PC-3 (cell line): Measurements from ENCODE around the gene SEMA3A. TPM values are rescaled to one million over a fixed set of nuclear protein-coding genes. Genes with fewer than 3 reads are reported as not detected.

ENCODE experiments used
- ATAC-seq: fragments of 200-7000 bp; cut with Tn5 transposase; 2 replicates; pipeline ENCODE4 v1.9.1; 2020; ENCODE audit warnings: mild to moderate bottlenecking, moderate library complexity
- BruUV-seq: library from RNA; stranded (reverse); fragments of 400-500 nt; replicated peaks from 2 replicates; lab custom pipeline; 2021; lab: Mats Ljungman, UMichigan
- CTCF ChIA-PET: fragments of 300-600 bp; sonication (Branson Sonifier 250); formaldehyde crosslinking; loops from one replicate; lab custom pipeline; 2022; ENCODE audit warnings: antibody characterized with exemption; lab: Charles Lee
- POLR2A ChIA-PET: fragments of 300-600 bp; sonication (Branson Sonifier 250); formaldehyde crosslinking; loops from one replicate; lab custom pipeline; 2022; ENCODE audit warnings: antibody characterized with exemption; ENCODE audit not compliant: unreplicated experiment; lab: Charles Lee
- DNase-seq: peaks from one replicate; pipeline ENCODE4 v3.0.0-alpha.2; 2015
- H2AFZ ChIP-seq: fragments of 300-600 bp; sonication (generic); 2 replicates; pipeline ENCODE4 v1.6.0; 2016; ENCODE audit warnings: antibody characterized with exemption, low read length
- H3F3A ChIP-seq: fragments of 300-600 bp; sonication (generic); one replicate; pipeline ENCODE4 v1.6.0; 2017; ENCODE audit warnings: antibody characterized with exemption, low read length, control low read depth, mild to moderate bottlenecking; ENCODE audit not compliant: unreplicated experiment
- H3K27ac ChIP-seq: fragments of 300-600 bp; sonication (generic); 2 replicates; pipeline ENCODE4 v1.5.1; 2016; ENCODE audit warnings: mild to moderate bottlenecking, low read length
- H3K27me3 ChIP-seq: fragments of 300-600 bp; sonication (generic); 2 replicates; pipeline ENCODE4 v1.6.1; 2016; ENCODE audit warnings: low read length, mixed read lengths
- H3K36me3 ChIP-seq: fragments of 300-600 bp; sonication (generic); 2 replicates; pipeline ENCODE4 v1.6.1; 2016; ENCODE audit warnings: low read depth, mixed run types, low read length, mixed read lengths
- H3K4me1 ChIP-seq: fragments of 300-600 bp; sonication (generic); 2 replicates; pipeline ENCODE4 v1.5.1; 2016; ENCODE audit warnings: low read length; ENCODE audit not compliant: insufficient read depth
- H3K4me2 ChIP-seq: fragments of 300-600 bp; sonication (generic); 2 replicates; pipeline ENCODE4 v1.6.0; 2016; ENCODE audit warnings: low read length
- H3K4me3 ChIP-seq: fragments of 300-600 bp; sonication (generic); 2 replicates; pipeline ENCODE4 v1.5.1; 2016; ENCODE audit warnings: mild to moderate bottlenecking, low read length, mixed read lengths
- H3K79me2 ChIP-seq: fragments of 300-600 bp; sonication (generic); 2 replicates; pipeline ENCODE4 v1.6.1; 2017; ENCODE audit warnings: low read length, mixed read lengths
- H3K9ac ChIP-seq: fragments of 300-600 bp; sonication (generic); 2 replicates; pipeline ENCODE4 v1.6.0; 2016; ENCODE audit warnings: mild to moderate bottlenecking, low read length
- H3K9me2 ChIP-seq: fragments of 300-600 bp; sonication (generic); replicated peaks from 2 replicates; pipeline ENCODE4 v1.6.1; 2016; ENCODE audit warnings: mixed run types, low read length, mixed read lengths
- H3K9me3 ChIP-seq: fragments of 300-600 bp; sonication (generic); 2 replicates; pipeline ENCODE4 v1.6.1; 2016; ENCODE audit warnings: low read length, mixed read lengths
- H4K20me1 ChIP-seq: fragments of 300-600 bp; sonication (generic); 2 replicates; pipeline ENCODE4 v1.6.1; 2016; ENCODE audit warnings: low read length, mixed read lengths
- CTCF ChIP-seq: fragments of 300-600 bp; sonication (generic); conservative IDR thresholded peaks from 2 replicates; pipeline ENCODE4 v1.5.1; 2017; ENCODE audit warnings: antibody characterized with exemption, low read depth, mild to moderate bottlenecking, low read length
- EZH2 ChIP-seq: fragments of 300-600 bp; sonication (generic); IDR thresholded peaks from one replicate; pipeline ENCODE4 v1.6.1; 2017; ENCODE audit warnings: antibody characterized with exemption, mild to moderate bottlenecking, low read length; ENCODE audit not compliant: unreplicated experiment
- EZH2phosphoT487 ChIP-seq: fragments of 300-600 bp; sonication (generic); IDR thresholded peaks from 2 replicates; pipeline ENCODE4 v1.6.1; 2018; ENCODE audit warnings: mild to moderate bottlenecking, antibody characterized with exemption, low read length, borderline replicate concordance
- intact Hi-C: fragments of 100-400 bp; cut with micrococcal nuclease; formaldehyde crosslinking; loops from 2 replicates; pipeline ENCODE4 v1.9.0; 2023
- total RNA-seq: library from RNA; depleted of rRNA; stranded (reverse); fragments of >200 nt; gene quantifications from 2 replicates; pipeline ENCODE4 v1.2.3, GENCODE V29; 2014

SEMA3A gene
- total RNA-seq, 1 experiment from 2014 or later = 16.9 TPM

GRCh38 chr7:84228526-84228925, 33.9 kb upstream of the SEMA3A start:
- Histone ChIP-seq H4K20me1 (no peaks in the 10 kb centered on the region), H3K9me3 (no peaks in the 10 kb centered on the region), H2AFZ (no peak overlapping the region), H3K36me3 (no peaks in the 10 kb centered on the region), H3K79me2 (no peaks in the 10 kb centered on the region), H3K9ac (no peak overlapping the region), H3K9me2 (no peaks in the 10 kb centered on the region), H3F3A (no peaks in the 10 kb centered on the region), H3K27me3 (no peaks in the 10 kb centered on the region), H3K4me3 (no peak overlapping the region), H3K4me1 (0 out of 2 replicates have a peak, but pooled peaks cover 5% of the 10 kb centered on the region), H3K27ac (no peak overlapping the region), H3K4me2 (no peak overlapping the region)
- no peak for ATAC-seq
- CTCF ChIA-PET = no interaction called here
- no peak for TF ChIP-seq CTCF
- TF ChIP-seq EZH2 = no peak
- no peak for TF ChIP-seq EZH2phosphoT487
- DNase-seq = no peak
- POLR2A ChIA-PET = no interaction called here
- intact Hi-C loops = no loop called here
- no TSS peak for BruUV-seq

DNA sequence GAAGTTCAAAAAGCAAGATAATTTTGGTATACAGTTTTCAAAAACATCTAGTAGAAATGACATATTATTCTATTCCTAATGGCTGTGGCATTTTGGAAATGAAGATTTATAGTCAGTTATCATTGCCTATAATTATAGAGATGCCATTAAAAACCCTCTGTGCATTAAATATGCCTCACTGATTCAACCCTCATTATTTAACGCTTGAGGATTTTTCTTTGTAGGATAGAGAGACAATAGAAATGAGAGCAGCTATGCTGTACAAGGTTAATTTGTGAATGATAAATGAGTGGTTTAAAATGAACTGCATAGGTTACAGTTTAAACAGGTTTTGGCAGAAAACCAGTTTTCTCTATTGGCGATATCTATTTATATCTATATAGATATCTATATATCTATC, 32.2 kb upstream of the SEMA3A start:
- no peaks in the 10 kb centered on the region for H3F3A ChIP-seq
- H3K36me3 ChIP-seq = no peaks in the 10 kb centered on the region
- H3K4me2 ChIP-seq = no peak overlapping the region
- H3K27ac ChIP-seq = no peak overlapping the region
- H3K9me2 ChIP-seq = no peaks in the 10 kb centered on the region
- H3K9ac ChIP-seq = no peak overlapping the region
- no peaks in the 10 kb centered on the region for H3K79me2 ChIP-seq
- no peak overlapping the region for H2AFZ ChIP-seq
- no peaks in the 10 kb centered on the region for H3K4me1 ChIP-seq
- ATAC-seq (no peak), DNase-seq (no peak)
- H3K4me3 ChIP-seq = no peak overlapping the region
- BruUV-seq = no TSS peak
- ChIA-PET POLR2A (no interaction called here), CTCF (no interaction called here)
- intact Hi-C loops = no loop called here
- H3K9me3 ChIP-seq = no peaks in the 10 kb centered on the region
- no peak for TF ChIP-seq CTCF
- H3K27me3 ChIP-seq = no peaks in the 10 kb centered on the region
- H4K20me1 ChIP-seq = no peaks in the 10 kb centered on the region

- ATAC-seq (no peak), DNase-seq (no peak)
- Histone ChIP-seq H3K4me1 (peaks cover 6% of the 10 kb centered on the region), H3K9me3 (0 out of 2 replicates have a peak, but pooled peaks cover 10% of the 10 kb centered on the region), H3K4me3 (no peak overlapping the region), H2AFZ (no peak overlapping the region), H3K9ac (no peak overlapping the region), H3K9me2 (no peaks in the 10 kb centered on the region), H3K36me3 (peaks cover 11% of the 10 kb centered on the region; the same call in 1 of the 2 replicates), H3K27ac (no peak overlapping the region), H3K79me2 (no peaks in the 10 kb centered on the region), H3F3A (no peaks in the 10 kb centered on the region), H3K27me3 (no peaks in the 10 kb centered on the region), H4K20me1 (no peaks in the 10 kb centered on the region), H3K4me2 (no peak overlapping the region)
- no TSS peak for BruUV-seq
- ChIA-PET CTCF (no interaction called here), POLR2A (no interaction called here)
- TF ChIP-seq EZH2phosphoT487 (no peak), EZH2 (no peak), CTCF (no peak)
- intact Hi-C loops = no loop called here
Measured at GRCh38 chr7:84224505-84224904, 29.9 kb upstream of the SEMA3A start.
